ENCODE results near the gene SST.

- TF ChIP-seq CTCF (conservative IDR thresholded peaks at IDR 0.05) (no peak), ZFX (IDR thresholded peaks at IDR 0.05) (no peak)
Measured at GRCh38 chr3:187667526-187667925, 2.7 kb downstream of the SST start.
